Kidney tubule cell (primary cell): Measurements from ENCODE around the gene PIEZO2.

Experiments used
- DNase-seq: peaks from one replicate; pipeline ENCODE4 v3.0.0-alpha.2; 2018; ENCODE audit warnings: low spot score

PIEZO2 gene

DNA sequence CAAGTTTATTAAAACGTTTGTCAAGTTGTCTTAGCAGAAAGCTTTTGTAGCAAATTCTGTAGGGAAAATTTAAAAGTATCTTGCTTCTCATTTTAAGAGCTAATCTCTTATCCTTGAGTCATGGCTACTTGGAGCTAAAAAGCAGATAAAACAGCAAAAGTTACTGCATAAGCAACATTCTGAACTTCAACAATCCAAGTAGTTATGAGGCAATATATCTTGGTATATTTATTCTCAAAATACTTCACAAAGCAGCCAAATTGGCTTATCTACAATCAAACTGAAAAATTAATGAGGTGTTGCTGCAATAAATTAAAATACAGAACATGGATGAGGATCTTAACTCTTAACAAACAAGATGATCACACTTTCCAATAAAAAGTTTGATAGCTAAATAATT lies 306.5 kb downstream of the PIEZO2 start:
- no peak for DNase-seq

DNA sequence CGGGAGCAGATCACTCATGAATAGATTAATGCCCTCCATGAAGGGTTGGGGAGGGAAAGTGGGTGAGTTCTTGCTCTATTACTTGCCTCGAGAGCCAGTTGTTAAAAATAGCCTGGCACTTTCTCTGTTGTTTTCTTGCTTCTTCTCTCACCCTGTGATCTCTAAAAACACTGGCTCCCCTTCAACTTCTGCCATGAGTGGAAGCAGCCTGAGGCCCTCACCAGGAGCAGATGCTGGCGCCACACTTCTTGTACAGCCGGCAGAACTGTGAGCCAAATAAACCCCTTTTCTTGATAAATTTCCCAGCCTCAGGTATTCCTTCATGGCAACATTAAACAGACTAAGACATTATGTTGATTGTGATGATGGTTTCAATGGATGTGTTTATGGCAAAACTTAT lies 307.0 kb downstream of the PIEZO2 start:
- no peak for DNase-seq

DNA sequence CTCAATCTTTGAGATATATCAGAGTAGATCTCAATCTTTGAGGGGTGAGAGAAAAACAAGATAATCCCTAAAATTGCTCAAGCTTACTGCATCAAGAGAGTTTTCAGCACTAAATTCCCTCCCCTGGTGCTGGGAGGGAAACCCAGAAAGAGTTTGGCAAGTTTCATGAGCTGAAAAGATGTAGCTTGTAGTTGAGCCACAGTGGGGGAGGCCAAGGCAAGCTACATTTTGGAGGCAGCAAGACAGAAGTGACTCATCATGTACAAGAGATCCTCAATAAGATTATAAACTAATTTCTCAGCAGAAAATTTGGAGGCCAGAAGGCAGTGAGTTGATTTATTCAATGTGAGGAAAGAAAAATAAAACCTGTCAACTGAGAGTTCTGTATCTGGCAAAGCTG lies 308.2 kb downstream of the PIEZO2 start:
- no peak for DNase-seq

DNA sequence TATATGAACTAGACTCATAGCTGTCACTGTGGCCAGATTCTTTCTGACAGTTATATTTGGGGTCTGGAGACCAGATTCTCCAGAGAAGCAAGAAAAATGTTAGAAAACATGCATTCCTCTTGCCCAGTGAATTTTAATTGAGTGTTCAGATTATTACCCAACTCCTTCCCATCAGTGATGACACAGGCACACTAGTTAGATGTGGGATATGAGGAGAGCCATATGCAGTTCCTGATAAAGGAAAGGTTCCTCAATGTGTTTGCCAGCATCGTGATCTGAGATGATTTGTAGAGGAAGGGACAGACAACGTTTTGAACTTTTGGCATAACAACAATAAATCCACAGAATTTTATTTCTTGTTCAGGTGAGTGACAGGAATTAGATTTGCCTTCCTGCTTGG lies 308.6 kb downstream of the PIEZO2 start:
- no peak for DNase-seq

DNA sequence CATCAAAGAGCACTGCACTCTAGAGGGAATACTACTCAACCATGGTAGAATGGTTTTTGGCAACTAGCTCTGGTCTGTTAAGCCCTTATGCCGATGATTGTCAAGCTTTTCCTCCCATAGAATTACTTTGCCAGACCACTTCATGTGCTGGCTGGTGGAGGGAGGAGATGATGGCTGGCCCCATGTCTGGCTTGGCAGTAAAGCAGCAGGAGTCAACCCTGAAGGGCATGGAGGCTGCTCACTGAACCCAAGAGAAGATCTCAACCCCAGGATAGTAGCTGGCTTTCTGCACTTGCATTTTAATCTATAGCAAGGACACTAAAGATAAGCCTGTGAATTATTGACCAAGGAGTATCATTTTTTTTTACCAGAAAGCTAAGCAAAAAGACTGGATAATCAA lies 309.9 kb downstream of the PIEZO2 start:
- DNase-seq = no peak

DNA sequence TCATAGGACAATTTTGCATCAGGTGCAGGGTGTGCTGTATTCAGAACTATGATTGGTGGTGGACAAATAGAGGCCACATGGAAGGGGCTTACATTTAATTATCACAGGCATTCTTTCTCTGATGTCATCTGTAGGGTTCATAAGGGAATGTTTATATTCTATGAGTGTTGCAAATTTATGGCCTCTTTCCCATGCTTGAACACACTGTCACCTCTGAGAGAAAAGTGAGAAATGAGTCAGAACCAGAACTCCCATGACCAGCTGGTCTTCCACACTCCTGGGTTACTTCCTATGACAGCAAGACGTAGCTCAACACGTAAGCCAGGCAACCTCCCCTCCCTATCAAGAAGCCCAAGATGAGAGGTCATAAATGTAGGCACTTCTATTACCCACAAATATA lies 310.8 kb downstream of the PIEZO2 start:
- DNase-seq = no peak

DNA sequence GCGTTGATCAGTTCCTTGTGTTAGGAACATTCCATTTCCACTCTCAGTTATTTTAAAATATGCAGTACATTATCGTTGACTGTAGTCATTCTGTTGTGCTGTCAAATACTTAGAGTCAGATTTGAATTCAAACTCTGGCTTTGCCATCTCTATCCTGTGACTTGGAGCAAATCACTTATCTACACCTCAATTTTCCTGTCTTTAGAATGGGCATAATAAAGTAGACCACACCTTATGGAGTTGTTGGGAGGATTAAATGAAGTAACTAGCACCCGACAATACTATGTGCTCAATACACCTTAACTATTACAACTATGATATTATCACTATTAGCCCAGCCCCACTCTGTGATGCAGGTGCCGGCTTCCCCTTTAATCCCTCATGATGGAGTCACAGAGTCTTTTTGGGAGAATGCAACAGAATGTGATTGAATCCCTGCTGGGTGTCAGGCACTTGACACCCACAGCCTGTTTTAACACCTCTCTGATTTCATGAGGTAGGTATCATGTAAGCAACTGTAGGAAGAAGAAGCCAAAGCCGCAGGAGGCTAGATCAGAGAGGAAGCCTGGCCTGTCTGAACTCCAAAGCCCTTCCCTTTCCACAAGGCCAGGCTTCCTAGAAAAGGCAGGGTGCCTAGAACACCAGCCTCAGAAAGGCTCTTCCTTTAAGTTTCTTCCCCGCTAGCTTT lies 315.1 kb downstream of the PIEZO2 start:
- DNase-seq = no peak

DNA sequence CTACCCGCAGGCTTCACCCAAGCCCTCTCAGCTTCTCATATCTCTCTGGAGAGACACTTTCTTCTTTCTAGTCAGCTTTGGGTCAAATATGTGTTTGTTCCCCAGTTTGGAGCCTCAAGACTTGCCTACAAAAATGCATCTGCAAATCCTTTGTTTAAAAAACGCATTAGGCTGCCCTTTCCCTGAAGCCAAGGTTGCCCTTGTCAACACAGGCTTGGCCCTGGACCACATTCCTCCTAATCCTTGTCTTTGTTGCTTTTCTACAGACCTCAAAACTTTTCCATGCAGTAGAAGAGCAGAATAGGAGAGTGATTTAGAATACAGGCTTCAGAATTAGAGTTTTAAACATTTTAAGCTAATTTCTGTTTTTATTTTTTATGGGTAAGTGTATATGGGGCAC lies 315.7 kb downstream of the PIEZO2 start:
- DNase-seq = no peak

DNA sequence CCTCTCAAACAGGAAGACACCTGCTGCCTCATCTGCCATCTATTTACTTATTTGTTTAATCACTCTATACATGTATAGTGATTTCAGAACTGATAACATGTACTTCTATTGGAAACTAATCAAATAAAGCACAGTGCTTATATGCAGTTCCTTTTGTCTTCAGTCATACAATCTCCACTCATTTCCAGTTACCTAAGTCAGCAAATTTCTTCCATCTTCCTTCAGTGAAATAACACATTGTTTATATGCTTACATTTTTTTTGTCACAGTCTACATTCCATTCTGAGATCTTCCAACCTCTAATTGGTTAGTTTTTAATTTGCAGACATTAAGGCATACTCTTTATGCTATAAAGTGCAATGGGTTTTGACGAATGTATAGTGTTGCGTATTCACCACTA lies 323.0 kb downstream of the PIEZO2 start:
- no peak for DNase-seq

DNA sequence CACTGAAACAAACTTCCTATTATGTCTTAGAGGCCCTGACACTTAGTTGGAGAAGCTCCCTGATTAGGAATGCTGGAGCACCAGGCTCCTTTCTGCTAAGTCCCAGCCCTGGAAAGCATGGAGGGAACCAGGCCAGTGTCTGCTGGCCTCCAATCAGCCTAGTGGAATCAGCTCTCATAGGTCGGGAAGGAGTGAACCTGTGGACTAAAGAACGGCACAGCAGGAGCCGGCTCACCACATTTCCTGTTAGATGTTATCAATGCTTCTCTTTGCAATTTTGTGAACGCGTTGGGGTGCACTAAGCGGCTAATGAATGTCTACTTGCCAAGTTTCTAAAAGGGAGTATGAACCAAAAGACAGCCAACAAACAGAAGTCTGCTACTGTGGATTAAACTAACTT lies 326.9 kb downstream of the PIEZO2 start:
- DNase-seq = no peak

DNA sequence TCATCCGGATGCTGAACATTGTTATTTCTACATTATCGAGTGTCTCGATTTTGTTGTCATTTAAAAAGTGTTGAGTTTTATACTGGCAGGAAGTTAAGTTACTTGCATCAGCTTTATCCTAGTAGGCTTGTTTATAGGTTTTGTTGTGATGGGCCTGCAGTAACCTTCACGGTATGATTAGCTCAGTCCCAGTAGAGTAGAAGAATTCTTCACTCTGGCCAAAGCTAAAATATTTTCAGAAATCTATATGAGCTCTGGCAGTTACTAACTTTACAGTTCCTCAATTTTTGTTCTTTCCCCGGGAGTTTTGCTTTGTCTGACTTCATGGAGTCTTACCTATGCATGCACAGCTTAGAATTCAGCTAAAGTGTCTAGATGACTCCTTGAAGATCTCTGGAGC lies 328.7 kb downstream of the PIEZO2 start:
- DNase-seq = no peak

DNA sequence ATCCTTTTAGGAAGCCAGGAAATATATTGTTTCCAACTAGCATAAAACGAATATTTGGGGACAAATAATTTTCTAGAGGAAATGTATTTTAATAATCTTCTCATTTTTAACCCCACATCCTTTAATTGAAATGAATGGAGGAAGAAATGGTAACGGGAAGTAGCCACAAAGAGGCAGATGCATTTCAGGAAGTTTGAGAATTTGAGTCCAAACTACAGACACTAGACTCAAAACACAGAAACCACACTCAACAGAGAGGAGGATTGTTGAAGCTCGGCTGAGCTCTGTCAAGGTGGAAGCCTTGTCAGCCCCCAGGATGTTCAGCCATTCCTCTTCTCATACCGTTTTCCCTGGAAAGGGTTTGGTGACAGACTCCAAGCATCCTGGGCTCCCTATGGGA lies 335.0 kb downstream of the PIEZO2 start:
- DNase-seq = no peak

DNA sequence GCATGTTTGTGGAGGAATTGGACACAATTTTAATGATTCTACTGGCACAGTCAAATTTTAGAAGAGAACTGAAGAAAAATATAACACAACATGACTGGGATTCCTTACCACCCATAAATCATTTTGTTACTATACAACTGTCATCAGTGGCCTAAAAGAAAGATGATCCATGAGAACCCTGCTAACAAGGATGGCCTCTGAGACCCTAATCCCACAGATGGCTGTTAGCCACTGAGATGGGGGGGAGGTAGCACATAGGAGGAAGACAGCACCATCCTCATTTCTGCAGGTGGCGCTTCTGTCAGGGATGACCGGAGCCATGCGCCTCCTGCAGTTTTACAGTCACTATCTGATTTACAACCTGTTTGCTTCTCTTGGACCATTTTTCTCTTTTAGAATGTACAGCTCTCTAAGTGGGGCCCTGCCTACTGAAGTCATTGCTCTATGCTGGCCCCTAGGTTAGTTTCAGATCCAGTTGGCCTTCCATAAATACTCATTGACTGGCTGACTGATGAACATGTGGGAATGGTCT lies 343.7 kb downstream of the PIEZO2 start:
- DNase-seq = no peak

DNA sequence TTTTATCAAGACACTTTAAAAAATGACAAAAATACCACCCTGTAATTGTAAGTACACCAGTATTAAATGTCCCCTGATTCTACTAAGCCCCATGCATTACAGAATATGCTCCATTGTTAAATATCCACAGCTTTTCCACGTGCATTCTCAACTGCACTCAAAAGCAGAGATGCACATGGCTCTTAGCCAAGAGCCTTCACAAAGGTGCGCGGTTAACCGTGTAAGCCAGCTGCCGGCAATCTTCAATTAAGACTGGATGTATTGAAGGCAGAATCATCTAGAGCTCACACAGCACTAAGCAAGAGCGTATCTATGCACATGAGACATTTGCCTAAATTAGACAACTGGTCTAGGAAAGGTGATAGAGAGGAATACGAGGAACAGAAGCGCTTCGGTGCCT lies 345.2 kb downstream of the PIEZO2 start:
- DNase-seq = no peak

DNA sequence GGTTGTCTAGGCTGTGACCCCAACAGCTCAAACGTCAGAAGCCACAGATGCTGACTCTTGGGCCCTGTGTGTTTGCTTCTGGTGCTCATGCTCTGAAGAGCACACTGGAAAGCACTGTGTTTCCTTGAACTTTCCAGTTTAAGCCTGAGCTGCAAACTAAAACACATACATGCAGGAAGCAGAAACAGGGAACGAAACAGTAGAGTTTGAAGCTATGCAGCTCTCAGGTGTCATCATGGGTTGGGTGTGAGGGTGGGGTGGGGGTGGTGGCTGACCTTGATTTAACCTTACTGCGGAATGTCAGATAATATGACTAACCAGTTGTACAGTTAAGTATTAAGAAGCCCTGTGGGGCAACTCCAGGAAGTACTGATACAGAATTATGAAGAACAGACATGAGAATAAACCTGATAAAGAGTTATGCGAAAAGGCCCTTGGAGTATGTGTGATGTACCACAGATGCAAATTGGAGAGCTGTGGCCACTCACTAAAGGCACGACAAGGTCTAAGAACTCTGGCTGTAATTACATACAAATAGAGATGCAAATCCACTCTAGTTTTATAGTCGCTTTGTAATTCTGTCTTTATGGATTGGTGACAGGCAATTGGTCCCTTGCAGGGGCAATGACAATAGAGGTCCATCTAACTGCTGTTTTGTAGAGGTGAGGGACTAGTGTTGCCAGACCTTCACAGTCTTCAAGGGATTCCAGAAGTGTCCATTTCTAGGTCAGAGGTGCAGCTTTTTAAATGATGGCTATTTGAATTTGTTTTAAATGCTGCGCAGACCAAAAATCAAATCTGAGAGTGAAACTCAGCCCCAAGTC lies 350.4 kb downstream of the PIEZO2 start:
- peak; percentile 88 for DNase-seq

DNA sequence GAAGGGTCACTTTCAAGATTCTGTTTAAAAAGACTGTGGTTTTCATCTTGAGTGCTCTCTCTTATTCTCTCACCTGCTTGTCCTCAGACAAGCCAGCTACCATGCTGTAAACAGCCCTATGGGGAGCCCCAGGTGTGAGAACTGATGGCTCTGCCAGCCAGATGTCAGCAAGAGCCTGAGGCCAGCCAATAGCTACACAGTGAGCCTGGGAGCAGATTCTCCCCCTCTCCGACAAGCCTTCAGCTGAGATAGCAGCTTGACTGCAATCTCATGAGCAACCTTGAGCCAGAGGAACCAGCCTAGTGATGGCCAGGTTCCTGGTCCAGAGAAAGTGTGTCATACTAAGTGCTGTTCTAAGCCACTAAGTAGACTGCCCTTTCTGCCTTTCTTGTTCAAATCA lies 351.5 kb downstream of the PIEZO2 start:
- DNase-seq = no peak

DNA sequence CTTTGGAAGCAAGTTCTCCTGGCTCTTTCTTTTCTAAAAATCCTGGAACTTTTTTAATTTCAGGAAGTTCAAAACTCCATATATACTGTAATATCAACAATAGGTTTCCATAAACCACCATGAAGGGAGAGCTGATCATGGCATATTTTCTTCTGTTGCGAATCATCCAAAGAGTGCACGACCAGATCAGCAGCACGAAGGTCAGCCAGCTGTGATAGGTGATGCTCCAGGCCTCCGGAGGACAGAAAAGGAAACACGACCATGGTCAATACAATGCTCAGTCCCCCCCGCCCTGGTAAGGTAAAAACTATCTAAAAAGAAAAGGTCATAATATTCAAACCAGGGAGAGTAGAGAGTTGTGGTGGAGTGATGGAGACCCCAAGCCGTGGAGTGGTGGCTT lies 354.6 kb downstream of the PIEZO2 start:
- DNase-seq = no peak

DNA sequence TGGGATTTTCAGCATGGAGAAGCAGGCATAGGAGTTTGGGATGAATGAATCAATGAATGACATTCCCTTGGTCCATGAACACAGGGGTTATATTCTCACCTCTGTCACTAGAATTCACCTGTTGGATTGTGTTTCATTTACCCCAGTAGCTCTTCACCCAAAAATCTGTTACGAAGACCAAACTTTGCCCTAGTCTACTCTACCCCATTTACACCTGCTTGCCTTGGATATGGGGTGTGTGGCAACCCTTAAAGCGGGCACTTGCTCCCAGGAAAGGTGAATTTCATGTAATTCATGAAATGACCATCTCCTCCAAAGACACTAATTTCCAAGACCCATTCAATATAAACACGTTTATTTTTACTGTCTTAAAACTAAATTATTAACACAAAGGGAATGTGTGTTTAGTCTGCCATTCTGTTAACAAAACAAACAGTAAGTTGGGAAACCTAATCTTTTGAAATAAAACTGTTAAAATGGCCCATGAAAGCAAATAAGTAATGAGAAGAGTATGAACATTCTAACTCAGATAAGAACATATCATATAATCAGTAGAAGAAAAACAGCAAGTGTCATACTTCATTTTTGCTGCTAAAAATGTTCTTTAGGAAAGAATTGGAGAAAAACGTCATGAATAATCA lies 355.5 kb downstream of the PIEZO2 start:
- no peak for DNase-seq

DNA sequence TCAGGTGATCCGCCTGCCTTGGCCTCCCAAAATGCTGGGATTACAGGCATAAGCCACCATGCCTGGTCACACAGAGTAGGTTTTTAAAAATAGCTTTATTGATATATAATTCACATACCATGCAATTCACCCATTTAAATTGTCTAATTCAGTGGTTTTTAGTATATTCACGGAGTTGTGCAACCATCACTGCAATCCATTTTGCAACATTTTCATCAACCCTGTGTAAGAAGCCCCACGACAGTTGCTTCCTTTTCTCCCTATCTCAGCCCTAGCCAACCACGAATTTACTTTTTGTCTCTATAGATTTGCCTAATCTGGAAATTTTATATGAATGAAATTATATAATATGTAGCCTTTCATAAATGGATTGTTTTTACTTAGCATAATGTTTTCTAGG lies 357.2 kb downstream of the PIEZO2 start:
- no peak for DNase-seq

DNA sequence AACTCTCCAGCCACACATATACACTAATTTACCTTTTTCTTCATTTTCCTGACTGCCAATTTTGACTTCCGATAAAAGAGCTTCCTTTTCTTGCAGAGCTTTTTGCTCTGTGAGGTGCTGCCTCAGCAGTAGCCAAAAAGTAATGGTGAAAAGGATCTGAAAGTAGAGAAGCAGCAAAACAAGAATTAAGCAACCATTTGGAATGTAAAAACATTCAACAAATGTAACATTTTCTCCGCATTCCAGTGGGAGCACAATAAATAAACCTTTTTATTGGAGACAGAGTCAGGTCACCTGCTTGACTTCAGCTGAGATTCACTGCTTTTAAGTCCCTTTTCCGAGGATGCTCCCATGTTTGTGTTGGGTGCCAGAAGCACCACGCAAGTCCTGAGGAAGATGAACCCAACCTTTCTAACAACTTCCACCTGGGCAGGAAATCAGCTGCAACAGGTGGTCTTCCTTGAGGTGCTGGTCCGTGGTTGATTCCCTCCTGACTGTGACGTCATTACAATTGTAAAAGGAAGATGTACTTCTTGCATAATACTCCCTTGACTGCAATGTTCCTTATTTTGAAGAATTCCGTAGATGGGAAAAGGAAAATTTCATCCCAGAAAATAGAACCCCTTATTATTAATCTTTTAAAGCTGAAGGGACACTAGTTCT lies 358.1 kb downstream of the PIEZO2 start:
- DNase-seq = no peak

DNA sequence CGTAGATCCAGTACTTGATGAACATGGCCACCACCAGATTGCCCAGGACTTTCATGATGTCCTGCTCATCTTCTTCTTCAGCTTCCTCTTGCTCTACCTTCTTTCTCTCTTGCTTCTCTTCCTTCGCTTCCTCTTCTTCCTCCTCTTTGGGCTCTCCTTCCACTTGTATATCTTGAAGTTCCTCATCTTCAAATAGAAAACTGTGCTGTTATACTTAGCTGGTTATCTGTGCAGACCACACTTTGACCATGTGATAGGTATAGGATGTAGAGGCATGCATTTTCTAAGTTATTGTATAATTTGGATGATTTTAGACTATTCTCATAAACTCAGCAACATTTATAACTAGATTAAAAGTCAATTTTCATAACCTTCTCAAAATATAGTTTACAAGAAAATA lies 360.2 kb downstream of the PIEZO2 start:
- no peak for DNase-seq

DNA sequence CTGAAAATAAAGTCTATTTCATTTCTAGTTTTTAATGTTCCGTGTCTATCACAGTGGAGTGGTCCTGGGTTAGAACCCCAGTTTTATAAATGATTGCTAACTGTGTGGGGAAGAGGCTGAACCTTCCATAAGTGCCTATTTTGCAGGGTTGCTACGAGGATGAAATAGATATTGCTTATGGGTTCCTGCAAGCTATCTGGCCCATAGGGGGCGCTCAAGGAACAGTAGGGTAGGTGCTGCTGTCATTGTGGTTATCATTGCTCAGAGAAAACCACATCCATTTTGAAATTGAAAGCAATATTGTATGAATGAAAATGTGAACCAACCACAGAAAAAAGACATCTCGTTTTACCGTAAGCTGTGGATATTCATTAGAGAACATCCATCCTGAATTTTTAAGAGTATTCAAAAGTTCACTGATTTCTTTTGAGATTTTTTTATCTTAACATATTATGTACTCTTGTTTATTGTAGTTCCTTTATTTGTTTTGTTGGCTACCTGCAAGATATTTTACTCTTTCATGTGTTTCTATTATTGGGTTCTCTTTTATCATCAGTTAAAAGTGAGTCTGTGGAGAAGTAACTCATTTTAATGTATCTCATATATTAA lies 362.0 kb downstream of the PIEZO2 start:
- DNase-seq = peak; percentile 82
